Kasumi-1 (cell line): ENCODE results near the gene CELF6.

Experiments used
- DNase-seq, 2 experiments: peaks; one replicate each; lab custom pipeline; 2025; lab: John Stamatoyannopoulos, UW

The CELF6 gene

GRCh38 chr15:72319985-72320671, at the start of gene CELF6:
Gene CELF6, minus strand, starts transcription at chr15:72320157. Its CDS starts 283 bp downstream, at chr15:72319874.
- DNase-seq = peak; percentile 77 to 84

- DNase-seq = peak; percentile 59 to 69
Observed at GRCh38 chr15:72368899-72369298, 48.9 kb upstream of the CELF6 start.

GRCh38 chr15:72368325-72368724, 48.4 kb upstream of the CELF6 start:
- peak; percentile 41 to 50 for DNase-seq

- peak; percentile 93 to 94 for DNase-seq
Observed at GRCh38 chr15:72365844-72366243, 45.9 kb upstream of the CELF6 start.

GRCh38 chr15:72361176-72361575, 41.2 kb upstream of the CELF6 start:
- no peak for DNase-seq

GRCh38 chr15:72358650-72359171, 38.8 kb upstream of the CELF6 start:
- peak; percentile 18 to 32 for DNase-seq

GRCh38 chr15:72358121-72358520, 38.2 kb upstream of the CELF6 start:
- DNase-seq = no peak

GRCh38 chr15:72354496-72354895, 34.5 kb upstream of the CELF6 start:
- no peak for DNase-seq

GRCh38 chr15:72353266-72353665, 33.3 kb upstream of the CELF6 start:
- DNase-seq = no peak

GRCh38 chr15:72345806-72346205, 25.8 kb upstream of the CELF6 start:
- no peak for DNase-seq

GRCh38 chr15:72345280-72345679, 25.3 kb upstream of the CELF6 start:
- no peak for DNase-seq

- no peak for DNase-seq
Observed at GRCh38 chr15:72344602-72345001, 24.6 kb upstream of the CELF6 start.

- peak; percentile 44 to 62 for DNase-seq
Observed at GRCh38 chr15:72342385-72342784, 22.4 kb upstream of the CELF6 start.

GRCh38 chr15:72341361-72341760, 21.4 kb upstream of the CELF6 start:
- DNase-seq = no peak

GRCh38 chr15:72340366-72340765, 20.4 kb upstream of the CELF6 start:
- no peak for DNase-seq

GRCh38 chr15:72339777-72340177, 19.8 kb upstream of the CELF6 start:
- peak; percentile 44 to 48 for DNase-seq

GRCh38 chr15:72338617-72339321, 18.8 kb upstream of the CELF6 start:
- DNase-seq = no peak

GRCh38 chr15:72338148-72338547, 18.2 kb upstream of the CELF6 start:
- DNase-seq = no peak

GRCh38 chr15:72334842-72335241, 14.9 kb upstream of the CELF6 start:
- DNase-seq = no peak

GRCh38 chr15:72331021-72331420, 11.1 kb upstream of the CELF6 start:
- no peak for DNase-seq

- no peak for DNase-seq
Observed at GRCh38 chr15:72323752-72324151, 3.8 kb upstream of the CELF6 start.

GRCh38 chr15:72319360-72319984, 485 bp downstream of the CELF6 start:
- peak in 1 of 2 experiments; percentile 6 for DNase-seq

GRCh38 chr15:72318408-72318942, 1.5 kb downstream of the CELF6 start:
- DNase-seq = no peak
